ENCODE measurements around the gene MAP1B. TPM values are rescaled to one million over a fixed set of nuclear protein-coding genes. Genes with fewer than 3 reads are reported as not detected.

MAP1B gene
- total and polyA plus RNA-seq, 12 donors, result 13.1 to 154 (median 90.0) TPM

- no peak overlapping the region for H3K27ac ChIP-seq
- H3K27me3 ChIP-seq, result peaks cover 0 to 5% (median 0%) of the 10 kb centered on the region in 7 donors
- DNase-seq (no peak), ATAC-seq (no peak)
- intact Hi-C loops (cut with DNase I), result no loop called here
- H3K4me3 ChIP-seq, result no peak overlapping the region
- H3K9me3 ChIP-seq, result peaks cover 0 to 4% (median 0%) of the 10 kb centered on the region in 11 donors
- peaks cover 0 to 69% (median 9%) of the 10 kb centered on the region in 9 donors for H3K36me3 ChIP-seq
- H3K4me1 ChIP-seq, result peaks cover 0 to 13% (median 3%) of the 10 kb centered on the region in 9 donors
- TF ChIP-seq, protein P1, sequence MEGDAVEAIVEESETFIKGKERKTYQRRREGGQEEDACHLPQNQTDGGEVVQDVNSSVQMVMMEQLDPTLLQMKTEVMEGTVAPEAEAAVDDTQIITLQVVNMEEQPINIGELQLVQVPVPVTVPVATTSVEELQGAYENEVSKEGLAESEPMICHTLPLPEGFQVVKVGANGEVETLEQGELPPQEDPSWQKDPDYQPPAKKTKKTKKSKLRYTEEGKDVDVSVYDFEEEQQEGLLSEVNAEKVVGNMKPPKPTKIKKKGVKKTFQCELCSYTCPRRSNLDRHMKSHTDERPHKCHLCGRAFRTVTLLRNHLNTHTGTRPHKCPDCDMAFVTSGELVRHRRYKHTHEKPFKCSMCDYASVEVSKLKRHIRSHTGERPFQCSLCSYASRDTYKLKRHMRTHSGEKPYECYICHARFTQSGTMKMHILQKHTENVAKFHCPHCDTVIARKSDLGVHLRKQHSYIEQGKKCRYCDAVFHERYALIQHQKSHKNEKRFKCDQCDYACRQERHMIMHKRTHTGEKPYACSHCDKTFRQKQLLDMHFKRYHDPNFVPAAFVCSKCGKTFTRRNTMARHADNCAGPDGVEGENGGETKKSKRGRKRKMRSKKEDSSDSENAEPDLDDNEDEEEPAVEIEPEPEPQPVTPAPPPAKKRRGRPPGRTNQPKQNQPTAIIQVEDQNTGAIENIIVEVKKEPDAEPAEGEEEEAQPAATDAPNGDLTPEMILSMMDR (IDR thresholded peaks at IDR 0.05), result no peak
Observed at GRCh38 chr5:72117307-72117706, 10.0 kb downstream of the MAP1B start.

- no peak for ATAC-seq
- H3K4me3 ChIP-seq, result no peak overlapping the region
- H3K27me3 ChIP-seq, result no peaks in the 10 kb centered on the region
- WGBS, 2 donors, result 79 to 85% methylated on average over 12 of the region's 12 CpGs
- H3K4me1 ChIP-seq, result peaks cover 0 to 8% (median 0%) of the 10 kb centered on the region in 9 donors
- no peak for DNase-seq
- H3K27ac ChIP-seq, result no peak overlapping the region
- TF ChIP-seq, protein P1 (IDR thresholded peaks at IDR 0.05), result no peak
- H3K36me3 ChIP-seq, result peaks cover 0 to 75% (median 9%) of the 10 kb centered on the region in 9 donors
- intact Hi-C loops (cut with DNase I), result no loop called here
- peaks cover 0 to 4% (median 0%) of the 10 kb centered on the region in 11 donors for H3K9me3 ChIP-seq
Observed at GRCh38 chr5:72121052-72121779, 13.9 kb downstream of the MAP1B start.

- TF ChIP-seq, protein P1 (IDR thresholded peaks at IDR 0.05), result no peak
- intact Hi-C loops (cut with DNase I), result no loop called here
- no peak for ATAC-seq
- H3K27me3 ChIP-seq, result no peaks in the 10 kb centered on the region
- no peak overlapping the region for H3K4me3 ChIP-seq
- peaks cover 0 to 8% (median 0%) of the 10 kb centered on the region in 9 donors for H3K4me1 ChIP-seq
- H3K9me3 ChIP-seq, result peaks cover 0 to 4% (median 0%) of the 10 kb centered on the region in 11 donors
- peaks cover 0 to 72% (median 8%) of the 10 kb centered on the region in 9 donors for H3K36me3 ChIP-seq
- H3K27ac ChIP-seq, result no peak overlapping the region
- WGBS, 2 donors, result 80 to 83% methylated on average over 12 of the region's 12 CpGs
- DNase-seq, result no peak
Observed at GRCh38 chr5:72121780-72122445, 14.6 kb downstream of the MAP1B start.

- intact Hi-C loops (cut with DNase I), result no loop called here
- H3K4me1 ChIP-seq, result peaks cover 0 to 8% (median 0%) of the 10 kb centered on the region in 9 donors
- DNase-seq, result no peak
- TF ChIP-seq, protein P1 (IDR thresholded peaks at IDR 0.05), result no peak
- H3K27ac ChIP-seq, result no peak overlapping the region
- no peak overlapping the region for H3K4me3 ChIP-seq
- no peaks in the 10 kb centered on the region for H3K27me3 ChIP-seq
- 89 to 93% methylated on average over 3 of the region's 3 CpGs for WGBS, 2 donors
- ATAC-seq, result no peak
- peaks cover 0 to 4% (median 0%) of the 10 kb centered on the region in 11 donors for H3K9me3 ChIP-seq
- peaks cover 0 to 71% (median under 1%) of the 10 kb centered on the region in 9 donors for H3K36me3 ChIP-seq
Observed at GRCh38 chr5:72122602-72123001, 15.3 kb downstream of the MAP1B start.
